ENCODE results near the gene LGMN.

GRCh38 chr14:92687681-92688433, 60.6 kb downstream of the LGMN start:
- peak in 1 of 7 experiments; percentile 5 for TF ChIP-seq CTCF (IDR thresholded peaks at IDR 0.05)
- peak; percentile 61 to 75 (median 73) for TF ChIP-seq POLR2A (IDR thresholded peaks at IDR 0.05)
